ENCODE data around the gene TRIM7.
"Not testable (repeated sequence)": the region's sequence is repeated elsewhere in the genome, so short reads cannot be mapped to it uniquely, and the experiment has no call there.

DNA sequence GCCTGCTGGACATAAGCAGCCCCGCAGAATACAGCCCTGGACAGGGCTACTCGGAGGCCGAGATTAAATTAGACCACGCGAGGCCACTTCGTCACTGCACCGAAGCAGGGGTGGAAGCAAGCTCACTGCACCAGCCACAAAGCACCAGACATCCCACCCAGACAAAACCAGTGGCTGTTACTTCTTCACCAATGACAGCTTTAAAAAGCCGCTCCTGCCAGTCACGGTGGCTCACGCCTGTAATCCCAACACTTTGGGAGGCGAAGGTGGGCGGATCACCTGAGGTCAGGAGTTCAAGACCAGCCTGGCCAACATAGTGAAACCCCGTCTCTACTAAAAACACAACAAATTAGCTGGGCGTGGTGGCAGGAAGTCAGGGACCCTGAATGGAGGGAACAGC is 27.4 kb downstream of the TRIM7 start:
- TF ChIP-seq SMC3 (conservative IDR thresholded peaks at IDR 0.05; ENCODE audit: poor library complexity); MXI1 (conservative IDR thresholded peaks at IDR 0.05; ENCODE audit: poor library complexity, severe bottlenecking); EZH2 (IDR thresholded peaks at IDR 0.05; ENCODE audit: borderline replicate concordance, insufficient read depth, low read length, poor library complexity, severe bottlenecking); EP300 (conservative IDR thresholded peaks at IDR 0.05; ENCODE audit: poor library complexity, severe bottlenecking); POLR2AphosphoS5 (IDR thresholded peaks at IDR 0.05): not testable (repeated sequence)
- TF ChIP-seq, protein P1, sequence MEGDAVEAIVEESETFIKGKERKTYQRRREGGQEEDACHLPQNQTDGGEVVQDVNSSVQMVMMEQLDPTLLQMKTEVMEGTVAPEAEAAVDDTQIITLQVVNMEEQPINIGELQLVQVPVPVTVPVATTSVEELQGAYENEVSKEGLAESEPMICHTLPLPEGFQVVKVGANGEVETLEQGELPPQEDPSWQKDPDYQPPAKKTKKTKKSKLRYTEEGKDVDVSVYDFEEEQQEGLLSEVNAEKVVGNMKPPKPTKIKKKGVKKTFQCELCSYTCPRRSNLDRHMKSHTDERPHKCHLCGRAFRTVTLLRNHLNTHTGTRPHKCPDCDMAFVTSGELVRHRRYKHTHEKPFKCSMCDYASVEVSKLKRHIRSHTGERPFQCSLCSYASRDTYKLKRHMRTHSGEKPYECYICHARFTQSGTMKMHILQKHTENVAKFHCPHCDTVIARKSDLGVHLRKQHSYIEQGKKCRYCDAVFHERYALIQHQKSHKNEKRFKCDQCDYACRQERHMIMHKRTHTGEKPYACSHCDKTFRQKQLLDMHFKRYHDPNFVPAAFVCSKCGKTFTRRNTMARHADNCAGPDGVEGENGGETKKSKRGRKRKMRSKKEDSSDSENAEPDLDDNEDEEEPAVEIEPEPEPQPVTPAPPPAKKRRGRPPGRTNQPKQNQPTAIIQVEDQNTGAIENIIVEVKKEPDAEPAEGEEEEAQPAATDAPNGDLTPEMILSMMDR (IDR thresholded peaks at IDR 0.05; ENCODE audit: poor library complexity, severe bottlenecking), result not testable (repeated sequence)
- TF ChIP-seq, protein P2, sequence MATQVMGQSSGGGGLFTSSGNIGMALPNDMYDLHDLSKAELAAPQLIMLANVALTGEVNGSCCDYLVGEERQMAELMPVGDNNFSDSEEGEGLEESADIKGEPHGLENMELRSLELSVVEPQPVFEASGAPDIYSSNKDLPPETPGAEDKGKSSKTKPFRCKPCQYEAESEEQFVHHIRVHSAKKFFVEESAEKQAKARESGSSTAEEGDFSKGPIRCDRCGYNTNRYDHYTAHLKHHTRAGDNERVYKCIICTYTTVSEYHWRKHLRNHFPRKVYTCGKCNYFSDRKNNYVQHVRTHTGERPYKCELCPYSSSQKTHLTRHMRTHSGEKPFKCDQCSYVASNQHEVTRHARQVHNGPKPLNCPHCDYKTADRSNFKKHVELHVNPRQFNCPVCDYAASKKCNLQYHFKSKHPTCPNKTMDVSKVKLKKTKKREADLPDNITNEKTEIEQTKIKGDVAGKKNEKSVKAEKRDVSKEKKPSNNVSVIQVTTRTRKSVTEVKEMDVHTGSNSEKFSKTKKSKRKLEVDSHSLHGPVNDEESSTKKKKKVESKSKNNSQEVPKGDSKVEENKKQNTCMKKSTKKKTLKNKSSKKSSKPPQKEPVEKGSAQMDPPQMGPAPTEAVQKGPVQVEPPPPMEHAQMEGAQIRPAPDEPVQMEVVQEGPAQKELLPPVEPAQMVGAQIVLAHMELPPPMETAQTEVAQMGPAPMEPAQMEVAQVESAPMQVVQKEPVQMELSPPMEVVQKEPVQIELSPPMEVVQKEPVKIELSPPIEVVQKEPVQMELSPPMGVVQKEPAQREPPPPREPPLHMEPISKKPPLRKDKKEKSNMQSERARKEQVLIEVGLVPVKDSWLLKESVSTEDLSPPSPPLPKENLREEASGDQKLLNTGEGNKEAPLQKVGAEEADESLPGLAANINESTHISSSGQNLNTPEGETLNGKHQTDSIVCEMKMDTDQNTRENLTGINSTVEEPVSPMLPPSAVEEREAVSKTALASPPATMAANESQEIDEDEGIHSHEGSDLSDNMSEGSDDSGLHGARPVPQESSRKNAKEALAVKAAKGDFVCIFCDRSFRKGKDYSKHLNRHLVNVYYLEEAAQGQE (IDR thresholded peaks at IDR 0.05; ENCODE audit: borderline replicate concordance), result not testable (repeated sequence)

All from neural cell (in vitro differentiated cells).